Measurements from ENCODE around the gene BCLAF3. TPM values are rescaled to one million over a fixed set of nuclear protein-coding genes. Genes with fewer than 3 reads are reported as not detected.

Gene BCLAF3
- total and polyA plus RNA-seq, 7 donors: 1.7 to 8.2 (median 6.2) TPM

DNA sequence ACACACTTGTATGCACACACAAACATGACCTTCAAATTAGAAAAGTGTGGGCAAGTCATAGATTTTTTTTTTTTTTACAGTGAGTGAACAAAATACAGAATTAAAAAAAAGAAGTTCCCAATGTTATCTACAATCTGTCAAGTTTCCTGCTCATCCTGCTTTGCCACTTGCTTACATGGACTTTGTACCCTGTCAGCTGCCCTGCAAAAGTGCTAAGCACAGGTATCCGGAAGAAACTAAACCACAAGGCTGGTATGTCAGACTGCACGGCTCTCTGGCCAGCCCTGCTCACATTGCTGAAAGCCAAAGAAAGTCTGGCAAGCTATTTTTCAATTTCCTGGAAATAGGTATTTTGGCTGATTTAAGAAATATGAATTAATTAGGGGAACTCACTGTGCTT lies 38.9 kb upstream of the BCLAF3 start:
- 20 to 43% (median 38%) methylated on average over 2 of the region's 2 CpGs for WGBS, 3 donors
- no peak for ATAC-seq
- intact Hi-C loops (cut with DNase I): no loop called here
- Histone ChIP-seq H3K9me3 (no peaks in the 10 kb centered on the region), H3K27ac (no peak overlapping the region), H3K4me3 (no peak overlapping the region), H3K36me3 (ENCODE audit: insufficient read depth in 1 of 2, low read depth in 1 of 2) (no peaks in the 10 kb centered on the region), H3K27me3 (ENCODE audit: insufficient read depth in 3 of 3, low read length in 2 of 3) (no peaks in the 10 kb centered on the region), H3K4me1 (no peaks in the 10 kb centered on the region)
- no peak for DNase-seq
- TF ChIP-seq, protein P1, sequence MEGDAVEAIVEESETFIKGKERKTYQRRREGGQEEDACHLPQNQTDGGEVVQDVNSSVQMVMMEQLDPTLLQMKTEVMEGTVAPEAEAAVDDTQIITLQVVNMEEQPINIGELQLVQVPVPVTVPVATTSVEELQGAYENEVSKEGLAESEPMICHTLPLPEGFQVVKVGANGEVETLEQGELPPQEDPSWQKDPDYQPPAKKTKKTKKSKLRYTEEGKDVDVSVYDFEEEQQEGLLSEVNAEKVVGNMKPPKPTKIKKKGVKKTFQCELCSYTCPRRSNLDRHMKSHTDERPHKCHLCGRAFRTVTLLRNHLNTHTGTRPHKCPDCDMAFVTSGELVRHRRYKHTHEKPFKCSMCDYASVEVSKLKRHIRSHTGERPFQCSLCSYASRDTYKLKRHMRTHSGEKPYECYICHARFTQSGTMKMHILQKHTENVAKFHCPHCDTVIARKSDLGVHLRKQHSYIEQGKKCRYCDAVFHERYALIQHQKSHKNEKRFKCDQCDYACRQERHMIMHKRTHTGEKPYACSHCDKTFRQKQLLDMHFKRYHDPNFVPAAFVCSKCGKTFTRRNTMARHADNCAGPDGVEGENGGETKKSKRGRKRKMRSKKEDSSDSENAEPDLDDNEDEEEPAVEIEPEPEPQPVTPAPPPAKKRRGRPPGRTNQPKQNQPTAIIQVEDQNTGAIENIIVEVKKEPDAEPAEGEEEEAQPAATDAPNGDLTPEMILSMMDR (IDR thresholded peaks at IDR 0.05): no peak

DNA sequence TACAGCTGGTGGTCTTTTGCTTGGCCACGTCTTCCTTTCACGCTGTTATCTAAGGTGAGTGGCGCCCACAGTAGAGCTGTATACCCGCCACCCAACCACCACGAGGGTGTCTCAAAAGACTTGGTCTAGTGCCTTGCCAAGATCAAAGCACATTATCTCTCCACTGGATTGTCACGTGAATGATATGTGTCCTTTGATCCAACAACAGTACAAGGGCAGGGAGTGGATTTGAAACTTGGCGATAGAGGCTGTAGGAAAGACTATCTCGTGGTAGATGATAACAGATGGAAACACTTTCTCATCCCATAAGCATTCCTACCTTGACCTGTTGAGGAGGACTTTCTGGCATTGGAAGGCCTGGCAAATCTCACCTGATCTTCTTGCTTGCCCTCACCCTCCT lies 37.7 kb upstream of the BCLAF3 start:
- no peak overlapping the region for H3K4me3 ChIP-seq
- DNase-seq: no peak
- no peaks in the 10 kb centered on the region for H3K27me3 ChIP-seq (ENCODE audit: insufficient read depth in 3 of 3, low read length in 2 of 3)
- H3K9me3 ChIP-seq: no peaks in the 10 kb centered on the region
- no peaks in the 10 kb centered on the region for H3K36me3 ChIP-seq (ENCODE audit: insufficient read depth in 1 of 2, low read depth in 1 of 2)
- intact Hi-C loops (cut with DNase I): no loop called here
- TF ChIP-seq, protein P1 (IDR thresholded peaks at IDR 0.05): no peak
- no peak for ATAC-seq
- no peaks in the 10 kb centered on the region for H3K4me1 ChIP-seq
- no peak overlapping the region for H3K27ac ChIP-seq
- 88 to 95% (median 91%) methylated on average over 8 of the region's 8 CpGs for WGBS, 3 donors

DNA sequence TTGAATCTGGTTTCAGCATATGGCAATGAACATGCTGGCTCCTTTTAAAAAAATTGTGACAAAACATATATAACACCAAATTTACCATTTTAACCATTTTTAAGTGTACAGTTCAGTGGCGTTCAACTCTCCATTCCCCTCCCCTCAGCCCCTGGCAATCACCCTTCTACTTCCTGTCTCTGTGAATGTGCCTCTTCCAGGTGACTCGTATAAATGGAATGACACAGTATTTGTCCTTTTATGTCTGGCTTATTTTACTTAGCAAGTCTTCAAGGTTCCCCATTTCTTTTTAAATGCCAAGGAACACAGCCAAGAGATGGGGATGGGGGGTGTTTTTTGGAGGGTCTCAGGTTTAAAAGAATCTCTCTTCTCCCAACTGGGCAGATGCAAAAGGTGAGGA lies 35.4 kb upstream of the BCLAF3 start:
- no peaks in the 10 kb centered on the region for H3K27me3 ChIP-seq (ENCODE audit: insufficient read depth in 3 of 3, low read length in 2 of 3)
- H3K4me3 ChIP-seq: no peak overlapping the region
- H3K9me3 ChIP-seq: no peaks in the 10 kb centered on the region
- TF ChIP-seq, protein P1 (IDR thresholded peaks at IDR 0.05): no peak
- no peaks in the 10 kb centered on the region for H3K4me1 ChIP-seq
- WGBS, 3 donors: 36 to 58% (median 43%) methylated on average over 2 of the region's 2 CpGs
- DNase-seq: no peak
- H3K27ac ChIP-seq: no peak overlapping the region
- H3K36me3 ChIP-seq (ENCODE audit: insufficient read depth in 1 of 2, low read depth in 1 of 2): no peaks in the 10 kb centered on the region
- ATAC-seq: no peak
- intact Hi-C loops (cut with DNase I): no loop called here

DNA sequence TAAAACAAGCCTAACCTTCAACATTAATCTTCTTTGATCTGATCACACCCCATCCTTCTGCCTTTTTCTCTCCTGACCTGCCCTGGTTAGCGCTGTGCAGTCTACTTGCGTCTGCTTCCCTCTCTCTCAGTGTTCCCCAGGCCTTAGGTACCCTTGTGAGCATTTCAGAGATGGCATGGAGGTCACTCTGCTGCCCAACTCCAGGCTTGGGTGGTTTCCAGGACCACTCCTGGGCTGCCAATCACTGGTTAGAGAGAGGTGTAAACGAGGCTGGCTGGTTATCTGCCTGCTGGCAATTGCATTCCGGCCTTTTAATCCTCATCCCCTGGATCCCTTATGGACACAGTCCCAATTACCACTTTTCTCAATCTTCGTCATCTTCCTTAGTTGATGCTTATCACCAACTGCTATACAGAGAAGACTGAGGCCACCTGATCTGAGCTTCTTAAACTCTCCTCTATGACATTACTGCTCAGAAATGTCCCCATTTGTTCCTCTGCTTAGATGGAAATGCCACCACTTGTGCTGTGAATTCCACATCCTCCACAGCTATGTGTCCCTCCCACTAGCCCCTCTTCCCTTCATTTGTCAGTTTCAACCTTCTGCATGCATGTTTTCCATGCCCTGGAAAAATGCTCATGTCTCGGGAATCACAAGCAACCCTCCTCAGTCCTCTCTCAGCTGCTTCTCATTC lies 29.0 kb upstream of the BCLAF3 start:
- ATAC-seq (no peak), DNase-seq (no peak)
- Histone ChIP-seq H3K27me3 (ENCODE audit: insufficient read depth in 3 of 3, low read length in 2 of 3) (peaks cover 0 to 6% (median 0%) of the 10 kb centered on the region in 3 donors), H3K36me3 (ENCODE audit: insufficient read depth in 1 of 2, low read depth in 1 of 2) (no peaks in the 10 kb centered on the region), H3K4me1 (no peaks in the 10 kb centered on the region), H3K9me3 (peaks cover 7% of the 10 kb centered on the region), H3K4me3 (no peak overlapping the region), H3K27ac (no peak overlapping the region)
- intact Hi-C loops (cut with DNase I): no loop called here
- TF ChIP-seq, protein P1 (IDR thresholded peaks at IDR 0.05): no peak
- WGBS, 3 donors: 82 to 90% (median 84%) methylated on average over 5 to 6 of the region's 6 CpGs

DNA sequence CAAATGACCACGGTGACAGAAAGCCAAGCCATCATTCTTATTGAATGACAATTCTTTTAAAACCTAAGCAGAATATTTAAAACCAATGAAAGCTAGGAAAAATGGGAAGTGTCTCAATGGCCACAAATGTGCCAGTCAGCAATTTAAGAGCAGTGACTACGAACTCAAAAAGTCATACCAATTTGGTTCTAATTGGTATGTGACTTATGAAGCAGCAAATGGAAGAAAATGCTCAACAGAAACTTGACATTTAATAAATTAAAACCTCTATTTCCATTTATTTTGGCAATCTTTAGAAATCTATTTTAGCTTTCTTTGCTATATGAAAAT lies 25.7 kb upstream of the BCLAF3 start:
- no peak overlapping the region for H3K4me3 ChIP-seq
- no peak overlapping the region for H3K27ac ChIP-seq
- no peaks in the 10 kb centered on the region for H3K4me1 ChIP-seq
- DNase-seq: no peak
- H3K9me3 ChIP-seq: peaks cover 7% of the 10 kb centered on the region
- intact Hi-C loops (cut with DNase I): no loop called here
- H3K27me3 ChIP-seq (ENCODE audit: insufficient read depth in 3 of 3, low read length in 2 of 3): peaks cover 0 to 6% (median 0%) of the 10 kb centered on the region in 3 donors
- 64 to 66% (median 64%) methylated on average over 2 of the region's 2 CpGs for WGBS, 3 donors
- no peak for ATAC-seq
- H3K36me3 ChIP-seq (ENCODE audit: insufficient read depth in 1 of 2, low read depth in 1 of 2): no peaks in the 10 kb centered on the region
- TF ChIP-seq, protein P1 (IDR thresholded peaks at IDR 0.05): no peak

Measured in psoas muscle (tissue), 8 donors.